Tibial nerve (tissue), 3 donors: ENCODE measurements around the gene GRK1.

Experiments
- CTCF ChIP-seq, 5 experiments: fragments of 200-600 bp in 3 of 5; fragments of 450-650 bp in 2 of 5; sonication (generic) in 3 of 5; IDR thresholded peaks; one replicate each; pipeline ENCODE4 v1.5.1; 2016 to 2019; ENCODE audit warnings: antibody characterized with exemption in 5 of 5, mild to moderate bottlenecking in 3 of 5, moderate library complexity in 2 of 5
- POLR2A ChIP-seq, 2 donors: fragments of 450-650 bp; IDR thresholded peaks; one replicate each; pipeline ENCODE4 v1.6.1; 2017; ENCODE audit warnings: antibody characterized with exemption in 2 of 2, mild to moderate bottlenecking in 2 of 2, moderate library complexity in 2 of 2

- TF ChIP-seq CTCF (IDR thresholded peaks at IDR 0.05) (no peak), POLR2A (IDR thresholded peaks at IDR 0.05) (no peak)
Measured at GRCh38 chr13:113656003-113656588, 10.9 kb upstream of the GRK1 start.
